Muscle of back (tissue), 11 donors: ENCODE measurements around the gene PCLO. TPM values are rescaled to one million over a fixed set of nuclear protein-coding genes. Genes with fewer than 3 reads are reported as not detected.
A peak's percentile ranks its signal among the peaks of the same experiment; 100 is the strongest.

ENCODE experiments used
- DNase-seq, 3 donors: peaks; one replicate each; pipeline versions ENCODE4 v3.0.0 to v3.0.0-alpha.2; 2013
- polyA plus RNA-seq, 10 donors: library from polyadenylated mRNA; unstranded; fragments of 120-200 nt; gene quantifications; one replicate each; pipeline ENCODE4 v1.2.1, GENCODE V29; 2013; ENCODE audit not compliant: insufficient read length in 10 of 10

The PCLO gene
- polyA plus RNA-seq, 10 donors = 0.39 to 1.2 (median 0.61) TPM

DNA sequence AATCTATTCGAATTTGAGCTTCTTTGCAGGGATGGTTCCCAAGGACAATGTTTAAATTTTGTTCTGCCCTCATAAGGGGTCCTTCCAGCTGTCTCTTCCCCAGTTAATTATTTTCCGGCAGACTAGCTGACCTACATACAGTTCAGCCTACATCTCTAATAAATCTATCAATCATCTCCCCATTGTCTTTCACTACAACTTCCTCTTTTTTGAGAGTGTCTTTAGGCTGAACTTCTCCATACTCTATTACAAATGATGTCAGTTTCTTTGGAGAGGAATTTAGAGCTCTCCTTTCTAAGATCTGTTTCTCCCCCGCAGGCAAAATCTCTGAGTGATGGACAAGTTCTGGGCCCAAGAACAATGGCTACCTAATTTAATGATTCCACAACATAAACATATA, 122.2 kb downstream of the PCLO start:
- DNase-seq = no peak

DNA sequence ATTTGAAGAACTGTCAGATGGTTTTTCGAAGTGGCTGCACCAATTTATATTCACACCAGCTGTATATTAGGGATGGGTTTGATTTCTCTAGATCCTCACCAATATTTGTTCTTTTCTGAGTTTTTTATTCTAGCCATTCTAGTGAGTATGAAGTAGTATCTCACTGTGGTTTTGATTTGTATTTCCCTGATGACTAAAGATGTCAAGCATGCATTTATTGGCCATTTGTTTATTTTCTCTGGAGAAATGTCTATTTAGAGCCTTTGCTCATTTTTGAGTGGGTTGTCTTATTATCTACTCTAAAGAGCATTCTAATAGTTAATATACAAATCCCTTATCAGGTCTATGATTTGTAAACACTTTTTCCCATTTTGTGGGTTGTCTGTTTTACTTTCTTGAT, 123.9 kb downstream of the PCLO start:
- no peak for DNase-seq

DNA sequence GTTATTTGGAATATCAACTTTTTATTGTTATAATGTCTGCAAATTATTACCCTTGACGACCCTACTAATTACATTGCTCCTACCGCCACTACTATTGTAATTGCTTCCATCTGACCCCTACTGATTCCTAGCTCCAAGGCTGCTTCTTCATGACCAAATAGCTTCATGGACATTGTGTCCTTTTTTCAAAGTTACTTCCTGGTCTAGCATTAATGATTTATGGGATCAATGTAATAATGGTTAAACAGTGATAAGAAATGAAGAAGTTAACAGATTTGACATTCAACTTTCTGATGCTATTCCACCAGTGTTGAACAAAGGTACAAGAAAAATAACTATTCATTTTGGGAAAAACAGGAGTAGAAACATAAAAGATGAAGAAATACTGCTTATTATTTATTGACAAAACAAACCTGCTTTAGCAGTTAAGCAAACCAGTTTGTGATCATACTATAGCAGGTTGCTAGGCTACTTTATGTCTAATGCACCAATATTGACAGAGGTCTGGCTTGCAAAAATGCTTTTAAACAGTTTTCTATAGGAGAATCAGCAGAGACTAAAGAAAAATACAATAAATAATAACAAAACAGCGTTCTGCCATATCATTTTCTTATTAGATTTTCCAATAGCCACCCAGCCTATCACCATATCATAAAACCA, 125.8 kb downstream of the PCLO start:
- DNase-seq = no peak

DNA sequence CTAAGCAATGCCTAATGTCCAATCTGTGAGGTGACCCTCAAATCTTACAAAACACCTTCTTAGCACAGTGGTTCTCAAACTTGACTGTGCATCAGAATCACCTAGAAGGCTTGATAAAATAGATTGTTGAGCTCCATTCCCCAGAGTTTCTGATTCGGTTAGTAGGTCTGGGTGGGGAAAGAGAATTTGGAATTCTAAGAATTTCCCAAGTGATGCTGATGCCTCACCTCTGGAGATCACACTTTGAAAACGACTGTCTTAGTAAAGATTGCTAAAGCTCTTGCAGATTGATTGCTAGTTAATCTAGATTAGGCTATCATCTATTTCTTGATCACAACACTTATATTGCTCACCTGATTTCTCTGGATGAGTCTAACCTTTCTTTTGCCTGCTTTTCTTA, 126.6 kb downstream of the PCLO start:
- DNase-seq = no peak

DNA sequence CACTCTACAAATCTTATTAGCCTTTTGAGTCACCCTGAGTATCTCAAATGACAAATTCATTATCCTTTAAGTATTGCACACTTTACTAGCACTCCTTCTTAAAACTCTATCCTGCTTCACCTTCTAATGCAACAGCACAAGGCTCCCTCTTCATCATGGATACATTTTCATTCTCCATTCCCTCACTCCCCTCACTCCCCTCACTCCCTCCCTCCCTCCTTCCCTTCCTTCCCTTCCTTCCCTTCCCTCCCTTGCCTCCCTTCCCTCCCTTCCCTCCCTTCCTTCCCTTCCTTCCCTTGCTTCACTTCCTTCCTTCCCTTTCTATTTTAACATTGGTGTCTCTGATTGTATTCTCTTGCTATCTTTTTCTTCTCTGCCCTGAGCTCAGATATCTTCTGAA, 130.5 kb downstream of the PCLO start:
- no peak for DNase-seq

DNA sequence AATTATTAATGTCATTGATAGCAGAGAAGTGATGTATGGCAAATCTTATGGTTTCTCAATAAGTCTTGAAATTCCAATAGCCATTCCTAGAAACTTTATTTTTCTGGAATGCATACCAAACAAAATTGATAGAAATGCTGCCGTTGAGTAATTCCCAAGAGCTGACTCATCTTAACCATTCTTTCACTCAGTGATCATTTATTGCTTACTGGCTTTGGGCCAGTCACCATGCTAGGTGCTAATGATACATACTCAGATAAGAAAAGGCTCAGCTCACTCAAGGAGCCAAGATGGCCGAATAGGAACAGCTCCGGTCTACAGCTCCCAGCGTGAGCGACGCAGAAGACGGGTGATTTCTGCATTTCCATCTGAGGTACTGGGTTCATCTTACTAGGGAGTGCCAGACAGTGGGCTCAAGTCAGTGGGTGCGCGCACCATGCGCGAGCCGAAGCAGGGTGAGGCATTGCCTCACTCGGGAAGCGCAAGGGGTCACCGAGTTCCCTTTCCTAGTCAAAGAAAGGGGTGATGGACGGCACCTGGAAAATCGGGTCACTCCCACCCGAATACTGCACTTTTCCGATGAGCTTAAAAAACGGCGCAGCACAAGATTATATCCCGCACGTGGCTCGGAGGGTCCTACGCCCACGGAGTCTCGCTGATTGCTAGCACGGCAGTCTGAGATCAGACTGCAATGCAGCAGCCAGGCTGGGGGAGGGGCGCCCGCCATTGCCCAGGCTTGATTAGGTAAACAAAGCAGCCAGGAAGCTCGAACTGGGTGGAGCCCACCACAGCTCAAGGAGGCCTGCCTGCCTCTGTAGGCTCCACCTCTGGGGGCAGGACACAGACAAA, 138.6 kb downstream of the PCLO start:
- peak in 1 of 3 donors; percentile 2 for DNase-seq

DNA sequence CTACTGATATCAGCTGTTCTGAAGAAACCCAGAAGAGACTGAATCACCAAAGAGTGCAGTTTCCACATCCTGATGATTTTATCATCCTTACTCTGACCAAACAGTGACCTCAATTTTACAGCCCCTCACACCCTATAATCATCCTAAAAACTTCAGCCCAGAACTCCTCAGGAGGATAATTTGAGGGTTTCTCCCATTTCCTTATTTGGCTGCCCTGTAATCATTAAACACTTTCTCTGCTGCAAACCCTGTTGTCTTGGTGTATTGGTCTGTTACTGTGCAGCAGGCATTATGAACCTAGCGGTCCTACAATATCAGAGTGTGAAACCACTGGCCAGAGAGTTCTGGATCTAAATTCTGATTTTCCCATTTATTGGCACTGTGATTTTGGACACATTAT, 141.7 kb downstream of the PCLO start:
- no peak for DNase-seq

DNA sequence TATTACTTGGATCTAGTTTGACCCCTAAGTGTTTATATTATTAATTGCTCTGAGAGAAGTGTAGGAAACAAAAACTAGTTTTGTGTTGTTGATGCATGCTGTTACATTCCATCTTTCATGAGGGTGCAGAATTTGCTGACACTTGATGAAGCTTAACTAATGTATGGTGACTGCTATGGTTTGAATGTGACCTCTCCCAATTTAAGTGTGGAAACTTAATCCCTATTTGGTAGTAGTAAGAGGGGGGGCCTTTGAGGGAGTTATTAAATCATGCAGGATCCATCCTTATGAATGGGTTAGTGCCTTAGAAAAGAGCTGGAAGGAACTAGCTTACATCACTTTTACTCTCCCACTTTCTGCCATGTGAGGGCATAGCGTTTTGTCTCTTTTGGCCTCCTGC, 142.5 kb downstream of the PCLO start:
- DNase-seq = no peak

DNA sequence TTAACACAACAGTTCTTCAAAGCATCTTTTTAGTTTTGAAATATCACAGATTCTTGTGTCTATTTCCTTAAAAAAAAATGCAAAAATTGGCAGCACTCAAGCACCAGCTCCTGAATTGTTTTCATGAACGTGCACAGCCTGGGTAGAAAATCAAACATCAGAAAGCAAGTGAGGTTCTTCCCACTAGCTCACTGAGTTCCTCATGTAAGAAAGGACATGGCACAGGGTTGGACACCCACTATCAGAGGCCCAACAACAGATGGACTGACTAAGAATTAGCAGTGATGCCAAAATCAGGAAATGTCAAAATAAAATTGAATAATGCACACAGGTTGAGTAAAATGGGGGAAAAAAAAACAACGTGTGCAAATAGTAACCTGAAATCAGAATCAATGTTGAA, 146.8 kb downstream of the PCLO start:
- no peak for DNase-seq

DNA sequence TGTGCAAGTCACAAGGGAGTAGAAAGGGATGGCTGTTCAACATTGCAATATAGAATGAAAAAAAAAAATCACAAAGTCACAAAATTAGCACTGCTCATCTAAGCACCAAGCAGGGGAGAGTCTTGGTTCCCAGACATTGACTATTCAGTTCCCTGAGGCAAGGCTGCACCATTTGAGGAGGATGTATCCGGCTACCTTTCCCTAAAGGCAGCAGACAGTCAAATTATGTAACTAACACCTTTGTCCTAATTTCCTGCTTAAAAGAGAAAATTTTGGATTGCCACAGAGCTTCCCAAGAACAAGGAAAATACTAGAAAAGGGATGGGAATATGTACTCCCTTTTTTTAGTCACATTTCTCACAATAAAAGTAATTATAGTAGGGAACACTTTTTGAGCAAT, 148.1 kb downstream of the PCLO start:
- DNase-seq = no peak

DNA sequence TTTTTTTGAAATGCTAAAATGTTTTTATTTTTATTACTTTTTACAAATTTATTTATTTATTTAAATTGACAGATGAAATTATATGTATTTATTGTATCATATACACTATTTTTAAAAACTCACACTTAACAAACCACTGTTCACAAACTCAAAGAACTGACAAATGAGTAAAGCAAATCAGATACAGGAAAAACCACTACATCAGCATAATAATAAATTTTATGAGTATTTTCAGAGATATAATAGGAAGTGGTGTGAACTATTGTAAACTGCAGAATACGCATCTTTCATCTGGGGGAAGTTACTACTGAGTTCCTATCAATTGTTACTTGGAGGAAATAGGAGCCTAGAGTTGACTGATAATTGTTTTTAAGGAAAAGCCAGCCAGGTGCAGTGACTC, 150.7 kb downstream of the PCLO start:
- DNase-seq = no peak

DNA sequence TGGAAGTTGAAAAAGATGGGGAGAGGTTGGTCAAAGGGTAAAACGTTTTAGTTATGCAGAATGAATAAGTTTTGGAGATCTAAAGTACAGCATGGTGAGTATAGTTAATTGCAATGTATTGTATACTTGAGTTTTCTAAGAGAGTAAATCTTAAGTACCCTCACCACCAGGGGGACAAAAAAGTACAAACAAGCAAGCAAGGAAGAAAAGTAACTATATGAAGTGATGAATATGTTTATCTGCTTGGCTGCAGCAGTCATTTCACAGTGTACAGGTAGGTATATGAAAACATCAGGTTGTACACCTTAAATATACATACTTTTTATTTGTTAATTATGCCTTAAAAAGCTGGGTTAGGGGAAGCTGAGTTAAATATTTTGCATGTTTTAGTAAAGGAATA, 157.3 kb downstream of the PCLO start:
- peak in 2 of 3 donors; percentile 7 to 8 for DNase-seq

DNA sequence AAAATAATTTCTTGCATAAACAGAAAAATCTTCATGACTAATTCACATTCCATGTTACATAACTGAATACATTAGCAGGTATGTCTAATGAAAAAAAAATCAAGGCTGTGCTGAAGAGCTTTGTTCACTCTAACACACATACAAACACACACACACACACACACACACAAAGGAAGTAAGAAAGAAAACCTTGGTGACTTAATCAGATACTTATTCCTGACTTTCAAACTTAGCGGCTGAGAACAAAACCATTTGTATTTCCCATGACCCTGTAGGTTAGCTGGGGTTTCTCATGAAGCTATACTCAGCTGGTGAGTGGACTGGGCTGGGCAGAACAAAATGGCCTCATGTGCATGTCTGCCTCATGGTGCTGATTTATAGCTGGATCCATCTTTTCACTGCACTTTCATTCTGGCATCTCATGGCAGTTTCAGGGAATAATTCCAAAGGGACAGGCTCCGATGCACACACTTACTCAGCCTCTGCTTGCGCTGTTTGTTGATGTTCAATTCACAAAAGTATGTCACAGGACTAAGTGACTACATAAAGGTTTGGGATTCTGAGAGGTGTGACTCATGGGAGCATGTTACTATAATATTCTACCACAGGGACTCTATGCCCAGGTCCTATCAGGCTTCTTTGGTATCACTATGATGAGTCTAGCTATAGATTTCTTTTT, 161.2 kb downstream of the PCLO start:
- DNase-seq = no peak

DNA sequence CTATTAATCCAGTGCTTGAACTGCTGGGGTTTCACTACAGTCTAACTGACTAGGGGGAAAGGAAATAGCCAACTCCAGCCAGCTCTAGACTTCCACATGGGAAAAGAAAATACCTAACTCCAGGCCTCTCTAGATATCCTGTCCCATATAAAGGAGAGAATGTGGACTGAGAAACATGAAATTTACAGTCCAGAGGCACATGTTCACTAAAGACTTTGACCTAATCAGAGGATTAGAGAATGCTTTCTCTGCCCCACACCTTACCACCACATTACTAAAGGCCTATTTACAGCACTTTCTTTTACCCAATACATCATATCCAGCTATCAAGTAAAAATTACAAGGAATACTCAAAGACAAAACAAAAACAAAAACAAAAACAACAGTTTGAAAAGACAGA, 164.2 kb downstream of the PCLO start:
- DNase-seq = no peak

DNA sequence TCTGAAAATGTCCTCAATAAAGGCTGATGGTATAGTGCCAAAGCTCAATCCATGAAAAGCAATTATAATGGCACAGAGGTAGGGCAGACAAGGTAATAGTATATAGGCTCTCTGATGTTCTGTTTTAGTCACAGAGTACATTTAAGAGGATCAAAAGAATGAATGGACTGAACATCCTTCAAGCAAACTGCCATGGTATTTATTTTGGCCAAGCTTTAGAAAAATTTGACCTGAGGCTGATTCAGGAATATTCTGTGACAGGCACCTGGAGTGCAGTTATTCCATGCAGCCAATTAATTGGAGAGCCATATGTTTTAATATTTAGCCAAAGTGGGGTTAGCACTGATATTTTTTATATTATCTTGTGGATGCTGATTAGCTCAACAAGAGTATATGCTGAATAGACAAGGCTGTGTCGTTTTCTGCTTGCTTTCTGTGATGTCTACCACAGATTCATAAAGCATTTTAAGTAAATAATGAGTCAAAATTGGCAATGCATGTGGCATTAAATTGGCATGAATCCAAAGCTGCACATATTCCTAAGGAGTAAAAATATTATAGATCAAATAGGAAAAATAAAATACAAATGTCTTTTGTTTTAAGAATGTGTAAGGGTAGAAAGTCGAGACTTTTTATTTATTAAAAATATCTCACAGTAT, 177.4 kb downstream of the PCLO start:
- no peak for DNase-seq

DNA sequence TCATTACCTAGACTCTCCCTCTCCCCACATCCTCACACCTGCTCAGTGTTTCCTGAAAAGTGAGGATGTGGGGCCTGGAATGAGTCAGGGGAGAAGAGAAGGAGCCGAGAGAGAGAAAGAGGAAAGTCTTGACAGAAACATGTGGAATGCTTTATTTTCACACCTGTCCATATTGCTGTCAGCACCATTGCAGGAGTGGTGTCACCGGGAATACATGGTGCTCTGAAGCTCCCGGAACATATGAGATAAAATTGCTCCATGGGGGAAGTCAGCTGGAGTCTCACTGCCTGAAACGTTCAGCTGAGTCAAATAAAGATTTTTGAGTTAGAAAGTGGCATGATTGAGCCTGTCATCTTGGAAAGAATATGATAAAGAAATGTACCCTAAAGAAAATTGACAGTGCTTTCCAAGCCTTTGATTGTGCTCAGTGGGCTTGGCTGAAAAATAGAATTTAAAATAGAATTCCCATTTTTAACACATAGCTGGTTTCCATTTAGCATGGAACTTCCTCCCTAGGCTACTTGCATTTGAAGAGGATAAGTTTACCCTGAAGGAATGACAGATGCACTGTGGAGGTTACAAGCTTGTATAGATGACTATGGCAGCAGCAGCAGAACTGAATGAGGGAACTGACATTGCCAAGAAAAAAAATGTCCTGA, 182.4 kb downstream of the PCLO start:
- no peak for DNase-seq

DNA sequence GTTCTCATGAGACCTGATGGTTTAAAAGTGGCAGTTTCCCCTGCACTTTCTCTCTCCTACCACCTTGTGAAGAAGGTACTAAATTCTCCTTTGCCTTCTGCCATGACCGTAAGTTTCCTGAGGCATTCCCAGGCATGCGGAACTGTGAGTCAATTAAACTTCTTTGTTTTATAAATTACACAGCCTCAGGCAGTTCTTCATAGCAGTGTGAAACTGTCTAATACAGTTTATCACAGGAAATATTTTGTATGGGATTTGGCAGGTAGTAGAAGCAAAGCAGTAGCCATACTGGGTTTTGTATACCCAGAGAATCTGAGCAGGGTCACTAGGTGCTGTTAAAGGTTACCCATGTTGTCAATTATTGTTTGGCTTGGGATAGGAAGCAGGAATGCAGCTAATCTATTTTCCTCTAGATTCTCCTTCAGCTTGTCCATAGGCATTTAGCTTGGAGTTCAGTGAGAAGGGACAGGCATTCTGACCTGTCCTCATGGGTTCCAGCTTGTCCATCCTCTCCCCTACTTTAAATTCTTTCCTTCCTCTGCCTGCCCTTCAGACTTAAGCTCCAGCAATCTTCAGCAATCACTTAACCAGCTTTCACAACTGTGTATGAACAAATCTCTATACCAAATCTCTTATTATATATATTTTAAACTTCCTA, 186.7 kb downstream of the PCLO start:
- no peak for DNase-seq

DNA sequence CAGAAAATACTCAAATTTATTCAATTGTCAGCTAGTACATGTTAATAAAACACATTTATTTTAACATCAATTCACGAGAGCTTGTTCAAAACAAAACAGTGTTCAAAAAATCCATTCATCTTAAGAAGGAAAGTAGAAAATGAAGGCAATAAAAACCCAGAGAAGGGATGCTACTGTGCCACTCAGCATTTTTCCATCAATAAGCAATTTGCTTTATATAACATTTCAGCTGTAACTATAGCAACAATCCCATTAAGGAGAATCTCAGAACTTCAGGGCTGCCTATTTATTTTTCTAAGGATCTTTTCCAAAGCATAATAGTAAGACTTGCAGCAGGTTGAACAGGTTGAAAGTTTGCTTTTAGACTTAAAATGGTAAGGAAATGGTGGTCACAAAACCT, 190.5 kb downstream of the PCLO start:
- DNase-seq = no peak

DNA sequence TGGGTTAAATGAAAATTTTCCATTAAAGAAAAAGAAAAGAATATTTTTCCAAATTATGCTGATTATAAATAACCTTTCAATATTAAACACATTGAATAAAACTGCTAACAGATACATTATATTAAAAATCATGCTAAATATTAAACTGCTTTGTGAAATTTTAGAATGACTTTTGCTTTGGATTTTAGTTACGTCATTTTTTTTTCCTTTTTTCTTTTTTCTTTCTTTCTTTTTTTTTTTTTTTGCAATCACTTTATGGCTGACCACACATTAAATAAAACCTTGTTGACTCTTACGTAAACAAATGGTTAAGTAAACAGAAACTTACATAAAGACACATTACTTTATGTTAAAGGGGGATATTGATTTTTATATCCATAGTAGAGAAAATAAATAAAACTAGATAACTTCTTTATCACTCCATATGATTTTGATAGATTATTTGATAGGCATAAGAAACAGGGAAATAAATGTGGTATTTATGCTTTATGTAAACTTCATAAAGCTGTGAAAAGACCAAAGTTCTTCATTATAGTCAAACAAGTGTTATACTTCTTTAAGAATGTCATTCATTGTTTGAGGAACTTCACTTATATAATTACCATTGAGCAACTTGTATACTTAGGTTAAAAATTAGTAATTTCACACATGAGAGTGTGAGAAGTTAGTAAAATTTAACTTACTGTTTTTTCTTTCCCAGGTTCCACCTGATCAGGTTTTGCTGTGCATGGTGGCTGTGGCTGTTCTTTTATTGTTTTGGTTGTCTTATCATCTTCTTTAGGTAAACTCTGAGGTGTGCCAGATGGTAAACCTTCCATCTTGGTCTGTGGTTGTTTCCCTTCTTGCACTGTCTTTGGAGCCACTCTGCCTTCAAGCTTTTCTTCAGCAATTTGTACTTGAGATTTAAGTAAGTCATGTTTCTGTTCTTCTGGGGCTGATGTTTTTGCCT, 197.3 kb downstream of the PCLO start:
- no peak for DNase-seq
